ENCODE results near the gene CYP46A1.

CYP46A1 gene

GRCh38 chr14:99649643-99650042, 34.5 kb upstream of the CYP46A1 start:
- TF ChIP-seq, protein P1, sequence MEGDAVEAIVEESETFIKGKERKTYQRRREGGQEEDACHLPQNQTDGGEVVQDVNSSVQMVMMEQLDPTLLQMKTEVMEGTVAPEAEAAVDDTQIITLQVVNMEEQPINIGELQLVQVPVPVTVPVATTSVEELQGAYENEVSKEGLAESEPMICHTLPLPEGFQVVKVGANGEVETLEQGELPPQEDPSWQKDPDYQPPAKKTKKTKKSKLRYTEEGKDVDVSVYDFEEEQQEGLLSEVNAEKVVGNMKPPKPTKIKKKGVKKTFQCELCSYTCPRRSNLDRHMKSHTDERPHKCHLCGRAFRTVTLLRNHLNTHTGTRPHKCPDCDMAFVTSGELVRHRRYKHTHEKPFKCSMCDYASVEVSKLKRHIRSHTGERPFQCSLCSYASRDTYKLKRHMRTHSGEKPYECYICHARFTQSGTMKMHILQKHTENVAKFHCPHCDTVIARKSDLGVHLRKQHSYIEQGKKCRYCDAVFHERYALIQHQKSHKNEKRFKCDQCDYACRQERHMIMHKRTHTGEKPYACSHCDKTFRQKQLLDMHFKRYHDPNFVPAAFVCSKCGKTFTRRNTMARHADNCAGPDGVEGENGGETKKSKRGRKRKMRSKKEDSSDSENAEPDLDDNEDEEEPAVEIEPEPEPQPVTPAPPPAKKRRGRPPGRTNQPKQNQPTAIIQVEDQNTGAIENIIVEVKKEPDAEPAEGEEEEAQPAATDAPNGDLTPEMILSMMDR (conservative IDR thresholded peaks at IDR 0.05; ENCODE audit: control insufficient read depth, insufficient read depth, low read depth, low read length), result no peak
- DNase-seq (ENCODE audit: low read depth), result no peak
- no peak overlapping the region for H3K4me3 ChIP-seq (ENCODE audit: control insufficient read depth, low read depth, low read length)

- H3K4me3 ChIP-seq (ENCODE audit: control insufficient read depth, low read depth, low read length), result no peak overlapping the region
- DNase-seq (ENCODE audit: low read depth), result no peak
- TF ChIP-seq, protein P1 (conservative IDR thresholded peaks at IDR 0.05; ENCODE audit: control insufficient read depth, insufficient read depth, low read depth, low read length), result no peak
Measured at GRCh38 chr14:99650189-99650588, 33.9 kb upstream of the CYP46A1 start.

- DNase-seq (ENCODE audit: low read depth), result no peak
- TF ChIP-seq, protein P1 (conservative IDR thresholded peaks at IDR 0.05; ENCODE audit: control insufficient read depth, insufficient read depth, low read depth, low read length), result no peak
- no peak overlapping the region for H3K4me3 ChIP-seq (ENCODE audit: control insufficient read depth, low read depth, low read length)
Measured at GRCh38 chr14:99651953-99652746, 31.9 kb upstream of the CYP46A1 start.

DNA sequence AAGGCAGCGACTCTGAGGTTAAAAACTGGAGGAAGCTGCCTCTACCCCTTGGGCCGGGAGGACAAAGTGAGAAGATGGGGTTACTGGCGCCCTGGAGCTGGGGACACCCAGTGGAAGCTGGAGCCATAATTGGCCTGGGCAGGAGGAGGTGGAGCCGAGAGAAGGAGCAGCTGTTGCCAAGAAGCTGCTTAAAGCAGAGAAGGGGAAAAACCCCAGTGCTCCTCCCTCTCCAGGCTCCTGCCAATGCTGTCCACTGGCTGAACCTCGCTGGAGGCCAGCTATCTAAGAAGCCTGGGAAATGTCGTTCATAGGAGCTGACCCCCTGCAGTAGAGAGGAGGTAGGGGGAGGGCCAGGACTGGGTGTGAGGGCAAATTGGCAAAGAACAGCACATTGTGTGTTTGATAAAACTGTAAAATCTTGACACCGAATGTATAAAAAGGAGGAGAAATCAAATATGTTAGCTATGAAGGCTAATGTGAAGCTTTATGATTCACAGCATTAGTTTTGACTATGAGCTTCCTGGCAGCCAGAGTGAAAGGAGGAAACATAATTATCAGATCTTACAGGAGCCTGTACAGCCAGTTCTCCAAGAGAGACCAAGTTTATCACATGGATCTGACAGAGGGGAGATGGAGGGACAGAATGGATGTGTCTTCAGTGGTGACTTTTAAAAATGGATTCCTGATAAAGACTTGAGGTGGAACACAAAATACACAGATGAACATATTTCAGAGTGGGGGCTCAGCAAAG, 29.7 kb upstream of the CYP46A1 start:
- TF ChIP-seq, protein P1 (conservative IDR thresholded peaks at IDR 0.05; ENCODE audit: control insufficient read depth, insufficient read depth, low read depth, low read length), result no peak
- DNase-seq (ENCODE audit: low read depth), result peak; percentile 78
- H3K4me3 ChIP-seq (ENCODE audit: control insufficient read depth, low read depth, low read length), result no peak overlapping the region

DNA sequence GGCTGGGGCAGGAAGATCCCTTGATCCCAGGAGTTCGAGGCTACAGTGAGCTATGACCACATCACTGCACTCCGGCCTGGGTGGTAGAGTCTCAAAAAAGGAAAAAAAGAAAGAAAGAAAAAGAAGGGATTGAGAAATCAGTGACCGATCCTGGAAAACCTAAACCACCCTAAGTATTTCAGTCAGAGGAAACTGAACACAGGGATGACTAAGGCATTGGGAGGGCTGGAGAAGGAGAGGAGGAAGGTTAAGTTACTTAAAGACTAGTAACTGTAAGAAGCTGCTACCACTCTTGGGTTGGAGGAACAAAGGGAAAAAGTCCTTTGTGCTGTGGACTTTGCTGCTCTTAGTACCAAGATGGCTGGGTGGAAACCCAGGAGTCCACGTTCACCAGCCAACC, 28.6 kb upstream of the CYP46A1 start:
- no peak overlapping the region for H3K4me3 ChIP-seq (ENCODE audit: control insufficient read depth, low read depth, low read length)
- DNase-seq (ENCODE audit: low read depth), result peak; percentile 61
- TF ChIP-seq, protein P1 (conservative IDR thresholded peaks at IDR 0.05; ENCODE audit: control insufficient read depth, insufficient read depth, low read depth, low read length), result no peak

DNA sequence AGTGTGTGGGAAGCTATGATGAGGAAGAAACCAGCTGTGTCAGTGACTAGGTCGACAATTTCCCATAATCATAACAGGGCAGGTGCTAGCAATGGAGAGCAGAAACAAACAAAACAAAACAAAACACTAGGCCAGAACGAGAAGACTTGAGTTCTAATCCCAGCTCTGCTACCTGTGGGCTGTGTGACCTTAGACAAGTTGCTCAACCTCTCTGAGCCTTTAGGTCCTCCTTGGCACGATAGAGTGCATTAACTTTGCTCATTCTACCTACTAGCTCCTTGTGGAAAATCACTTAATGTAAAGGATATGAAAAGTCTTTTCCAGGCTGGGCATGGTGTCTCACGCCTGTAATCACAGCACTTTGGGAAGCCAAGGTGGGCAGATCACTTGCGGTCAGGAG, 27.9 kb upstream of the CYP46A1 start:
- DNase-seq (ENCODE audit: low read depth), result no peak
- TF ChIP-seq, protein P1 (conservative IDR thresholded peaks at IDR 0.05; ENCODE audit: control insufficient read depth, insufficient read depth, low read depth, low read length), result no peak
- no peak overlapping the region for H3K4me3 ChIP-seq (ENCODE audit: control insufficient read depth, low read depth, low read length)

Measured in fibroblast of mammary gland (primary cell).